KOPT-K1 (cell line): Measurements from ENCODE around the gene CCDC154.
"Not testable (repeated sequence)": the region's sequence is repeated elsewhere in the genome, so short reads cannot be mapped to it uniquely, and the experiment has no call there.

ENCODE experiments used
- H3K27ac ChIP-seq: fragments of 200-600 bp; sonication (generic); 2 replicates; pipeline ENCODE4 v1.5.1; 2016; ENCODE audit warnings: antibody characterized with exemption, mild to moderate bottlenecking, low read depth, low read length; ENCODE audit not compliant: poor library complexity, severe bottlenecking
- H3K36me3 ChIP-seq: fragments of 200-600 bp; sonication (generic); 2 replicates; pipeline ENCODE4 v1.5.1; 2017; ENCODE audit warnings: antibody characterized with exemption, mild to moderate bottlenecking, low read length, moderate library complexity; ENCODE audit not compliant: insufficient read depth
- H3K9me3 ChIP-seq: fragments of 200-600 bp; sonication (generic); 2 replicates; pipeline ENCODE4 v1.5.1; 2017; ENCODE audit warnings: antibody characterized with exemption, low read length, mild to moderate bottlenecking; ENCODE audit not compliant: insufficient read depth, poor library complexity, severe bottlenecking

The CCDC154 gene

DNA sequence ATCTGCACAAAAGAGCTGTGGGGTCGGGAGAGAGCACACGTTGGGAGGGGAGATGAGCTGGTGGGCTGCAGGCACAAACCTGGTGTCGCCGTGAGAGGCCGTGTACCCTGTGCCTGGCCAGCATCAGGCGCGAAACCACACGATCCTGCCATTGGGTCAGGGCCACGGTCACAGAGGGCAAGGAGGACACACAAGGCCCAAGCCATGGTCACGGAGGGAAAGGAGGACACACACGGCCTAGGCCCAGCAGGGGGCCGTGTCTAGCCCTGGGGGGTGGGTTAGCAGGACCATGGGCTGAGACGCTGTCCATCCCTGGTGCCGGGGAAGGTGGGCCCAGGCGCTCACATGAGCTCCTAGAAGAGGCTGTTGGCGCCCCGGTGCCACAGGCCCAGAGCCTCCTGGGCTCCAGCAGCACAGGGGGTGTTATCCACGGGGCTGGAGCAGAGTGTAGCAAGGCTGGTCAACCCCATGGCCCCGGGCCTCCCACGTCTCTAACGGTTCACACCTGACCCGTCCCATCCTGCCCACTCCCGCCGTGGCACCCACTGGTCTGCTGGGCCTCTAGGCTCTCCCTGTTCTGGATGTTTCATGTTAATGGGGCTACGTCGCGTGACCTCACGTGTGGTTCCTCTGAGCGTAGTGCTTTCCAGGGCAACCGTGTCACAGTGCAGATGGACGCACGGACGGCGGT is 7.5 kb upstream of the CCDC154 start:
- peaks cover 57% of the 10 kb centered on the region; the same call in 1 of the 2 replicates for H3K36me3 ChIP-seq
- no peak overlapping the region for H3K27ac ChIP-seq
- H3K9me3 ChIP-seq, result no peaks in the 10 kb centered on the region

DNA sequence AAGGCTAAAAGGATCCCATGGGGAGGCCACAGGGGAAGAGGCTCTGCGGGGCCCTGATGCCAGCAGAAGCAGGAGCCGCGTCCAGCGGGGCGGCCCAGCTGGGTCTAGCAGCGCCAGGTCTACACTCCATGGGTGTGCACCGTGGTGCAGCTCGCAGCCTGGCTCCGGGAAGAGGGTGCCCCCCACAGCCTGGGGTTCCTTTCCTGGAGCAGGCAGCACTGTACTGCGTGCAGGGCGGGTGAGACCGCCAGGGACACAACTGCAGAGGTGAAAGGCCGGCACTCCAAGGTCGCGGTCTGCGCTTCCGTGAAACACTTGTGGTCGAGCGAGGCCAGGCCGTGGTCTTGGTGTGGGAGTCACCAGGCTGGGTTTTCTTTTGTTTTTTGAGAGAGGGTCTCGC is 6.5 kb upstream of the CCDC154 start:
- peaks cover 54% of the 10 kb centered on the region; the same call in 1 of the 2 replicates for H3K36me3 ChIP-seq
- no peak overlapping the region for H3K27ac ChIP-seq
- H3K9me3 ChIP-seq, result no peaks in the 10 kb centered on the region

GRCh38 chr16:1450218-1450617 is 5.9 kb upstream of the CCDC154 start:
- H3K36me3 ChIP-seq, result peaks cover 48% of the 10 kb centered on the region; the same call in 1 of the 2 replicates
- no peak overlapping the region for H3K27ac ChIP-seq
- H3K9me3 ChIP-seq, result no peaks in the 10 kb centered on the region

DNA sequence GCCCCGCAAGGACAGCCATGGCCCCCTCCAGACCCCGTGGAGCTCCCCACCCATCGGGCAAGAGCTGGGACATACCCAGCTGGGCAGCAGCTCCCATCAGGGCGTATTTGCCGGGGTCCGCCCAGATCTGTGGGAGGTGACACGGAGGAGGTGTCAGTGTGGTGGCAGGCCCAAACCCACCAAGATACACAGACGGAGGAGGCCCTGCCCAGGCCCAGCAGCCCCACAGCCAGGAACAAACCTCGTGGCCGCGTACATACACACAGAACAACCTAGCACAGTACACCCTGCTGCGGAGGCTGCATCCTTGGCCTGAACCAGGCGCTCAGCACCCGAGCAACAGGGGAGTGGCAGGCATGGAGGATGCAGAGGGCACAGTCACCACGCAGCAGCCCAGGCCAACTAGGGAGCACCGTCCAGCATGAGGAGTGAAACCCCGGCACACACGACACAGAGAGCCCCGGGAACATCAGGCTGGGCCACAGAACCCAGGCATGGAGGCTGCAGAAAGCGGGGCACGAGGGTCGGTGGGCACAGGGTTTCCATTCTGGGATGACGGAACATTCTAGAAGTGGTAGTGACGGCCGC is 4.9 kb upstream of the CCDC154 start:
- H3K27ac ChIP-seq, result no peak overlapping the region
- H3K9me3 ChIP-seq, result no peaks in the 10 kb centered on the region
- peaks cover 39% of the 10 kb centered on the region; the same call in 1 of the 2 replicates for H3K36me3 ChIP-seq

GRCh38 chr16:1448536-1449116 is 4.3 kb upstream of the CCDC154 start:
- H3K9me3 ChIP-seq, result no peaks in the 10 kb centered on the region
- peaks cover 32% of the 10 kb centered on the region; the same call in 1 of the 2 replicates for H3K36me3 ChIP-seq
- H3K27ac ChIP-seq, result no peak overlapping the region

DNA sequence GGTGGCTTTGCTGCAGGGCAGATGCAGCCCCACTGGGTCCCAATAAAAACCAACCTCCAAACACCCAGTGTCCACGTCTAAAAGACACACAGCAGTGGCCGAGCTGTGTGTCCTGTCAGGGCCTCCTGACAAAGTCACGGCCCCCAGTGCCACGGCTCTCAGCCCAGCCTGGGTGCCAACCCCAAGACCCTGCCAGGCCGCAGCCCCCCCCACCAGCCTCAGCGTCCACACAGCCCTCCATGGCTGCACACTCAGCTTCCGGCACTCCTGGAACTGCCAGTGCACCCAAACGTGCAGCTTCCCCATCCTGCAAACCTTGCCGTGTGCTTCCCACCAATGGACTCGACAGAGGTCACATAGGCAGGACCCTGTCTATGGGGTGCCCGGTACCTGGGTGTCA is 3.6 kb upstream of the CCDC154 start:
- no peaks in the 10 kb centered on the region for H3K9me3 ChIP-seq
- no peak overlapping the region for H3K27ac ChIP-seq
- peaks cover 26% of the 10 kb centered on the region; the same call in 1 of the 2 replicates for H3K36me3 ChIP-seq

DNA sequence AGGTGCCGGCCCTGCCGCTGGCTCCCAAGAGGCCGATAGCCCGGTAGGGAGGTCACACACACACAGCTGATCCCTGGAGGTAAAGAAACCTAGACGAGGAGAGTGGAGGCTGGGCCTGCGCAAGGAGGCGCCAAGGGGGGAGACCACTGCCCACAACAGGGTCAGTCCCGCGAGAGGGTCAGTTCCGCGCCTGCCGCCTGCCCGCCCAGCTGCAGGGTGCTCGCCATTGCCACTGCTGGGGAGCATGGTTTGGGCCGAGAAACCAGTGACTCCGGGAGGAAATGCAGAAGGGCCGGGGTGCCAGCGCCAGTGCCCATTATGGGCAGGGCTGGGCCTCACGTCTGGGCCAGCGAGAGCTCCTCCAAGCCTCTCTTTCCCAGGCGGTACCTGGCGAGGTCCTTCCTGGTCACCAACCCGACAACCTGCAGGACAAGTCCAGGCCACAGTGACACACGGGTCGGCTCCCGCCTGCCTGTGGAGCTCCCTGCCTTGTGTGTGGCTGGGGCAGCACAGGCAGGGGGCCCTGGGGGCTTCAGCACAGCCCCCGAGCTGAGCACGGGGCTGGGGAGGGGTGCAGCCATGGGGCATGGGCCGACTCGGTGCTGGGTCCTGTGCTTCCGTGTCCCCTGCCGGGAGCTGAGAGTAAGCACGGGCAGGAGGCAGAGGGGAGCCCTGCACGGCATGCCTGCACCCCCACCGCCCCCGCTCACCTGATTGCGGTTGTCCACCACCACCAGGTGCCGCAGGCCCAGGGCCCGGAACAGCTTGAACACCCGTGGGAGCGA is 2.1 kb upstream of the CCDC154 start:
- no peaks in the 10 kb centered on the region for H3K9me3 ChIP-seq

DNA sequence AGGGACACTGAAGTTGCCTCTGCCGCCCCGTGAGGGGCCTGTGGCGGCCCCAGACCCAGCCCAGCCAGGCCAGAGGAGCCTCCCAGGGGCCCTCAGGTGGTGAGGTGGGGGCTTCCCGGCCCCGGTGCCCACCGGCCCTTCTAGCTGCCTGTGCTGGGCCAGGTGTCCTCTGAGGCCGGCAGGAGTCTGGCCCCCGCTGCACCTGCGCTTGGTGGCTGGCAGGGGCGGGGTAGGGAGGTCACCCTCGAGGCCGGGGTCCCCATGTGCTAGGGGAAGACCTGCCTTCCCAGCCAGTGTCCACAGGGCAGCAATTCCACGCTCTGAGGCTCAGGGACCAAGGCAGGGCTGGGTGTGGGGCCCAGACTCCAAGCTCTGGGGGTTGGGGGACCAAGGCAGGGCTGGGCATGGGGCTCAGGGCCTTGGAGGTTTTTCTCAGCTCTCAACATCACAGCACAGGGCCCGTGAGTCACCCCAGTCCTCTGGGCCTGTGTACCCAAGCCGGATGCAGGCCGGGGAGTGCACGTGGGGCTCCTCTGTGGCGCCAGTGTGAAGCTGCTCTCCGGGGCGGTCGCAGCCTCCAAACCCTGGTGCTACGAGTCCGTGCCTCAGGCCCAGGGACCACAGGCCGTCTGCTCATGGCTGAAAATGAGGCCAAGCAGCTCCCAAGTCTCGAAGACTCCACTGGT is 1.3 kb upstream of the CCDC154 start:
- Histone ChIP-seq H3K27ac (no peak overlapping the region), H3K9me3 (no peaks in the 10 kb centered on the region), H3K36me3 (peaks cover 12% of the 10 kb centered on the region; the same call in 1 of the 2 replicates)

More for the DNA sequence above, 2.1 kb upstream of the CCDC154 start:
- Histone ChIP-seq H3K36me3 (peaks cover 15% of the 10 kb centered on the region; the same call in 1 of the 2 replicates), H3K27ac (no peak overlapping the region)

GRCh38 chr16:1444730-1445517 is 568 bp upstream of the CCDC154 start:
- Histone ChIP-seq H3K27ac (no peak overlapping the region), H3K36me3 (peaks cover 12% of the 10 kb centered on the region; the same call in 1 of the 2 replicates), H3K9me3 (no peaks in the 10 kb centered on the region)

DNA sequence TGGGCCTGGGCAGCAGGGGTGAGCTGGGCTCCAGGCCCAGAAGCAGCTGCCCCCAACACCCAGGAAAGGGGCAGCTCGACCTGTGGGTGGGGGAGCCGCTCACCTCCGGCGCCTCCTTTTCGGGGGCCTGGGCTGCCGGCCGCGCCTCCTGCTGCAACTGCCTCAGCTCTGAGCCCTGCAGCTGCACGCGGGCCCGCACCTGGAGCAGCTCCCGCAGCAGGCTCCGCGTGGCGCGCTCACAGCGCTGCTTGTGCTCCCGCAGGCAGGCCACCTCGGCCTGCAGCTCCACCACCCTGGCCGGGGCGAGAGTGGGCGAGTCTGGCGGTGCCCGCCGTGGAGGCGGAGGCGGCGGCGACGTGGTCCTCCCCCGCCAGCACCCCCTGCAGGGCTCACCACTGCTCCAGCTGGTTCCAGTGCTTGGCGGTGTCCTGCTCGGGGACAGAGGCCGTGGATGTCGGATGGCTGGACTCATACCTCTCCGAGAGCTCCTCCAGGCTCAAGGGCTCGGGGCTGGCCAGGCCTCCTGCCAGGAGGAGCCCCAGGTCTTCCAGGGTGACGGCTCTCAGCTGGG is 868 bp downstream of the CCDC154 start:
- Histone ChIP-seq H3K36me3 (peaks cover 11% of the 10 kb centered on the region; the same call in 1 of the 2 replicates), H3K27ac (no peak overlapping the region), H3K9me3 (no peaks in the 10 kb centered on the region)

- no peak overlapping the region for H3K27ac ChIP-seq
- peaks cover 4% of the 10 kb centered on the region; the same call in 1 of the 2 replicates for H3K36me3 ChIP-seq
- H3K9me3 ChIP-seq, result no peaks in the 10 kb centered on the region
Measured at GRCh38 chr16:1442697-1443096, 1.7 kb downstream of the CCDC154 start.

DNA sequence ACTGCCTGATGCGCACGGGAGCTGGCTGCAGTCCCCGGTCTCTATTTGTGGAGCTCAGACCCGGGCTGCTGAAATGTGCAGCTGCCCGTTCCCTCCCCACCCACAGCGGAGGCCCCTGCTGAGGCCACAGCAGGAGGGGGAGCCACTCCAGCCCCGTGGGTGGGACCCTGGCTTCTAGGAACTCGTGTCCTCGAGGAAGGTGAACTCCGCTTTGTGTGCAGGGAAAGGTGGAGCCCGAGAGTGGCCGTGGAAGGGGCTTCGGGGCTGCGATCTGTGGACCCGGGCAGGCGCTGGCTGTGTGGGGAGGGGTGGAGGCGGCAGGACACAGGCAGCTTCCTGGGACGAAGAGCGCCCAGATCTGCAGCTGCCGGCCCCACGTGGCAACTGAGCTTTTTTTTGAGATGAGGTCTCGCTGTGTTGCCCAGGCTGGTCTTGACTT is 2.9 kb downstream of the CCDC154 start:
- Histone ChIP-seq H3K27ac (no peak overlapping the region), H3K9me3 (no peaks in the 10 kb centered on the region), H3K36me3 (no peaks in the 10 kb centered on the region; the same call in 1 of the 2 replicates)

GRCh38 chr16:1439699-1440074 is 4.7 kb downstream of the CCDC154 start:
- not testable (repeated sequence) for H3K27ac ChIP-seq, H3K36me3 ChIP-seq, H3K9me3 ChIP-seq
